GM15510 (cell line): ENCODE results near the gene FLRT1.

Experiments
- POLR2A ChIP-seq: IDR thresholded peaks from 3 replicates; pipeline ENCODE4 v1.6.1; 2011; ENCODE audit warnings: borderline replicate concordance; ENCODE audit not compliant: insufficient read length; ENCODE audit errors: extremely low read depth

The FLRT1 gene

GRCh38 chr11:64062185-64063039 lies 26.7 kb downstream of the FLRT1 start:
- TF ChIP-seq POLR2A, result no peak

- no peak for TF ChIP-seq POLR2A
These were observed 28.0 kb downstream of the FLRT1 start for GRCh38 chr11:64063777-64064176.

GRCh38 chr11:64064374-64065140 lies 28.8 kb downstream of the FLRT1 start:
- TF ChIP-seq POLR2A, result no peak

- TF ChIP-seq POLR2A, result no peak
These were observed 29.4 kb downstream of the FLRT1 start for GRCh38 chr11:64065141-64065465.

GRCh38 chr11:64065712-64066111 lies 30.0 kb downstream of the FLRT1 start:
- no peak for TF ChIP-seq POLR2A

- TF ChIP-seq POLR2A, result no peak
These were observed 31.7 kb downstream of the FLRT1 start for GRCh38 chr11:64067230-64067993.

- TF ChIP-seq POLR2A, result no peak
These were observed 33.1 kb downstream of the FLRT1 start for GRCh38 chr11:64068705-64069400.

GRCh38 chr11:64069401-64070313 lies 33.9 kb downstream of the FLRT1 start:
- TF ChIP-seq POLR2A, result no peak

- TF ChIP-seq POLR2A, result no peak
These were observed 34.6 kb downstream of the FLRT1 start for GRCh38 chr11:64070314-64070681.

- TF ChIP-seq POLR2A, result no peak
These were observed 36.1 kb downstream of the FLRT1 start for GRCh38 chr11:64071849-64072248.

GRCh38 chr11:64072403-64072802 lies 36.7 kb downstream of the FLRT1 start:
- no peak for TF ChIP-seq POLR2A

- TF ChIP-seq POLR2A, result no peak
These were observed 37.1 kb downstream of the FLRT1 start for GRCh38 chr11:64072871-64073270.

- no peak for TF ChIP-seq POLR2A
These were observed 37.8 kb downstream of the FLRT1 start for GRCh38 chr11:64073542-64073941.

- TF ChIP-seq POLR2A, result no peak
These were observed 38.5 kb downstream of the FLRT1 start for GRCh38 chr11:64074239-64074638.
